Measurements from ENCODE around the gene MAP3K6. TPM values are rescaled to one million over a fixed set of nuclear protein-coding genes. Genes with fewer than 3 reads are reported as not detected.

MAP3K6 gene
- total RNA-seq, 1 donor from 2014 or later: 117 TPM

DNA sequence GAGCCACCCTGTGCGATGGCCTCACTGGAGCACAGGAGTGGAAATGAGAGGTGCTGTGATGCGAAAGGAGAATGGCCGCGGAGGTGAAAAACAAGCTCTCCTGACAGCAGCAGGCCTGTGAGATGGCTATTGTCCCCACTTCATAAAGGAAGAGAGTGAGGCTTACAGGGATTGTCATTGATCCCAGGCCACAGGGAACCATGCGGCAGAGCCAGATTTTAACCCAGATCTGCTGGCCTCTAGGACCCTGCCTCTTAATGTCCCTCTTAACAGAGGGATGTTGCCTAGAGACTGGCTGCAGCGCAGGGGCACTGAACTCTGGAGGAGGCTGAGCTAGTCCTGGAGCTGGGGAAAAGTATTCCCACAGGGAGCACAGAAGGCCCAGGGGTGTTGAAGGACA lies 28.0 kb downstream of the MAP3K6 start:
- Histone ChIP-seq H3K4me1 (peaks cover 27% of the 10 kb centered on the region), H3K9me3 (no peaks in the 10 kb centered on the region), H3K4me3 (no peak overlapping the region), H3K36me3 (peaks cover 45% of the 10 kb centered on the region), H3K27me3 (ENCODE audit: low read depth) (no peaks in the 10 kb centered on the region), H3K27ac (no peak overlapping the region)
- intact Hi-C loops (cut with DNase I): no loop called here
- no peak for DNase-seq
- ATAC-seq: no peak
- TF ChIP-seq, protein P1, sequence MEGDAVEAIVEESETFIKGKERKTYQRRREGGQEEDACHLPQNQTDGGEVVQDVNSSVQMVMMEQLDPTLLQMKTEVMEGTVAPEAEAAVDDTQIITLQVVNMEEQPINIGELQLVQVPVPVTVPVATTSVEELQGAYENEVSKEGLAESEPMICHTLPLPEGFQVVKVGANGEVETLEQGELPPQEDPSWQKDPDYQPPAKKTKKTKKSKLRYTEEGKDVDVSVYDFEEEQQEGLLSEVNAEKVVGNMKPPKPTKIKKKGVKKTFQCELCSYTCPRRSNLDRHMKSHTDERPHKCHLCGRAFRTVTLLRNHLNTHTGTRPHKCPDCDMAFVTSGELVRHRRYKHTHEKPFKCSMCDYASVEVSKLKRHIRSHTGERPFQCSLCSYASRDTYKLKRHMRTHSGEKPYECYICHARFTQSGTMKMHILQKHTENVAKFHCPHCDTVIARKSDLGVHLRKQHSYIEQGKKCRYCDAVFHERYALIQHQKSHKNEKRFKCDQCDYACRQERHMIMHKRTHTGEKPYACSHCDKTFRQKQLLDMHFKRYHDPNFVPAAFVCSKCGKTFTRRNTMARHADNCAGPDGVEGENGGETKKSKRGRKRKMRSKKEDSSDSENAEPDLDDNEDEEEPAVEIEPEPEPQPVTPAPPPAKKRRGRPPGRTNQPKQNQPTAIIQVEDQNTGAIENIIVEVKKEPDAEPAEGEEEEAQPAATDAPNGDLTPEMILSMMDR (IDR thresholded peaks at IDR 0.05): no peak

DNA sequence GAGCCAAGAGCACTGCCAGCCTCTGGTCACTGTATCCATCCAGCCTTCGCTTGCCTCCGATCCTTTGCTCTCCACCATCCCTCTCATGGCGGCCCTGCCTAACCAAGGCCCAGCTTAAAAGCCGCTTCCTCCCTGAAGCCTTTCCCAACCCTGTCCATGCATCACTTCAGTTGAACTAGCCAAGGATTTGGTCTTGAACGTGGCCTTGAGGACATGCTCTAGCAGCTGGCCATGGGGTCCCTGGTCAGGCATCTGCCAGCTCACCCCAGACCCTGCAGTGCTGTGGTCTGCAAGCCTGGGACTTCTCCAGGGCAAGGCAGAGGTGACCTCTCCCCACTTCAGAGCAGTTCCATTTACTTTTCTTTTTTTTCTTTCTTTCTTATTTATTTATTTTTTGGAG lies 30.0 kb downstream of the MAP3K6 start:
- DNase-seq: no peak
- intact Hi-C loops (cut with DNase I): no loop called here
- Histone ChIP-seq H3K36me3 (peaks cover 65% of the 10 kb centered on the region), H3K4me3 (no peak overlapping the region), H3K27me3 (ENCODE audit: low read depth) (no peaks in the 10 kb centered on the region), H3K9me3 (no peaks in the 10 kb centered on the region), H3K4me1 (peaks cover 16% of the 10 kb centered on the region), H3K27ac (no peak overlapping the region)
- no peak for ATAC-seq
- TF ChIP-seq, protein P1 (IDR thresholded peaks at IDR 0.05): no peak

DNA sequence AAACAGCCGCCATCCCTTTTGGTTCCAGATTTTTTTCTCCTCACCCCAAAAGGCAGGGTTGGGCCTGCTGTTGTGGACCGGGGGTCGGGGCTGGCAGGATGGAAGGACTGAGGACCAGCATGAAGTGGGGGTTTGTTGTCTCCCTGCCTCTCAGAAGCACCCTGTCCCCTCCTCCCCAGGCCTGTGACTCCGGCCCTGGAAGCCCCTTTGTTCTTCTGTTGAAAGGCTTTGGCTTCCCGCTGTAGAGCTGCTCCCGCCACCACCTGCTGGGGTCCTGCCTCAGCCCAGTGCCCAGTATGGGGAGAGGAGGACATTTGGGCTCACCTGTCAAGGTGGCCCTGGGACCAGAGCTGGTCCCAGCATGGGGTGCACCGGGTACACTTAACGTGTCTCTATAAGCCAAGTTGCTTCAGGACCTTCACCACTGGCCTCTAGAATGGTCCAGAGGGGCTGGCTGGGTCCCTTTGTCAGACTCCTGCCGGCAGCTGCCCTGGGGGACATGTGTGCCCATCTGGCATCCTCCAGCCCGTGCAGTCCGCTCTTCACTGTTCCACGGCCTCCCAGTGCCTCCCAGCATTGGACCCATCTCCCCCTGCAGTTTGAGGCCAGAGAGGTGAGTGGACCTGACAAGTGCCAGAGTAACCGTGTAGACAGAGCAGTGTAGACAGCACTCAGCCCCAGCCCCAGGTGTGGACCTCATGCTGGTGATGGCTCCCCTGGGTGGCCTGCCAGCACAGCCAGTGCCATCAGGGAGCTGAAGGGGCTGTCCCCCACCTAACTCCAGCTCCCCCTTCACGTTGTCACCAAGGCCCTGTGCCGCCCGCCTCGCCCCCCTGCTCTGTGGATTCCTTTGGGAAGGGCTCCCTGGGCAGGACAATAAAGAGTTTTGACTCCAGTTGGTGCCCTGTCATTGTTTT lies 31.0 kb downstream of the MAP3K6 start:
- Histone ChIP-seq H3K4me3 (no peak overlapping the region), H3K9me3 (no peaks in the 10 kb centered on the region), H3K36me3 (peaks cover 75% of the 10 kb centered on the region), H3K27me3 (ENCODE audit: low read depth) (no peaks in the 10 kb centered on the region), H3K27ac (no peak overlapping the region), H3K4me1 (peaks cover 7% of the 10 kb centered on the region)
- TF ChIP-seq, protein P1 (IDR thresholded peaks at IDR 0.05): no peak
- ATAC-seq: no peak
- intact Hi-C loops (cut with DNase I): no loop called here
- DNase-seq: no peak

DNA sequence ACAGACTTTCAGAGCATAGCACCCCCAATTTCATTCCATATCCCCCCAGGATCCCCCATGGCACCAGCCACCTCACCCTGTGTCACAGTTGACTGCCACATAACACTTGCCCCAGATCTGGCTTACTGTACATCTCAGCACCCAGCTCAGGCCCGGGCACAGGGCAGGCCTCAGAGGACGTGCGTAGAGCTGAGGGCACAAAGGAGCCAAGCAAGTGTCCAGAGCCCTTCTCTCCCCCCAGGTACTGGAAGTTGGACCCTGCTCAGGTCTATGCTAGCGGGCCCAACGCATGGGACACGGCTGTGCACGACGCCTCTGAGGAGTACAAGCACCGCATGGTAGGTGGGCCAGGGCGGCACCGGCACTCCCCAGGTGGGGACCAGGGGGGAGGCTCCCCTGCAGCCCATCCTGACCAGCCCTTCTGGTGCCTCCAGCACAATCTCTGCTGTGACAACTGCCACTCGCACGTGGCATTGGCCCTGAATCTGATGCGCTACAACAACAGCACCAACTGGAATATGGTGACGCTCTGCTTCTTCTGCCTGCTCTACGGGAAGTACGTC lies 33.0 kb downstream of the MAP3K6 start:
- Histone ChIP-seq H3K27me3 (ENCODE audit: low read depth) (no peaks in the 10 kb centered on the region), H3K27ac (no peak overlapping the region), H3K9me3 (no peaks in the 10 kb centered on the region), H3K36me3 (peaks cover 85% of the 10 kb centered on the region), H3K4me1 (peaks cover 8% of the 10 kb centered on the region), H3K4me3 (no peak overlapping the region)
- intact Hi-C loops (cut with DNase I): no loop called here
- DNase-seq (no peak), ATAC-seq (peak in 1 of 2 donors; percentile 6)
- TF ChIP-seq, protein P1 (IDR thresholded peaks at IDR 0.05): no peak

DNA sequence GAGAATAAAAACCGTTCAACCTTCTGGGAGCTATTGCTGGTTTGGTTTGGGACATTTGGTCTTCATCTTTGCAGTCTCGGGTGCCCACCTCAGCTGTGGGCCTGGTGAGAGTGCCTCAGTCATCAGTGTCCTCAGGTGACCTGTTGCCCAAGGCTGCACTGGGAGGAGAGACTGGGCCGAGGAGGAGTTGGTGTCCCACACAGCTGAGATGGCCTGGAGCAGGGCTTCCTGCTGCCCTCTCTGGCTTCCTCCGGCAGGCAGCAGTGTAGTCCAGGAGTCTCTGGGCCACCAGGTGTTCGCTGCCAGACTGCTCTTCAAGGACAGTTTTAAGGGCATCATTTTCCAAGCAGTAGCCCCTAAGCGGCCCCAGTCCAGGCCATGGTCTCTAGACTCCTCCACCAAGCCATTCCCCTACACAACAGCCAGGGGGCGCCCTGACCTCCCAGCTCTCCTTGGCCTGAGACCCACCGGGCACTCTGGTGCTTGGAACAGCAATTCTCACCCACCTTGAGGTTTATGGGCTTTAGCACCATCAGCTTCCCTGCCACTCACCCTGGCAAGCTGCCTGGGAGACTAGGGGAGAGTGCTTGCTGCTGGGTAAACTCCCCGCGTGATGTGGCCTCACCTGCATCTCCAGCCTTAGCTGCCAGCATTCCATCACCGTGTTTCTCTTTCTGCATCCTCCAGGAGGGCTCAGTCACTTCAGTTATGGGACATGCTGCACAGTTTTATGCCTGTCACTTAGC lies 34.1 kb downstream of the MAP3K6 start:
- ATAC-seq: peak; percentile 77 to 79
- Histone ChIP-seq H3K27me3 (ENCODE audit: low read depth) (no peaks in the 10 kb centered on the region), H3K4me3 (no peak overlapping the region), H3K36me3 (peaks cover 87% of the 10 kb centered on the region), H3K4me1 (peaks cover 11% of the 10 kb centered on the region), H3K9me3 (no peaks in the 10 kb centered on the region), H3K27ac (no peak overlapping the region)
- intact Hi-C loops (cut with DNase I): no loop called here
- TF ChIP-seq, protein P1 (IDR thresholded peaks at IDR 0.05): peak; percentile 86
- peak; percentile 69 for DNase-seq
